ENCODE data around the gene COX6B2. TPM values are rescaled to one million over a fixed set of nuclear protein-coding genes. Genes with fewer than 3 reads are reported as not detected.

COX6B2 gene
- total RNA-seq, 1 donor from 2014 or later: 0.87 TPM

- H3K4me1 Mint-ChIP-seq (ENCODE audit: unreplicated experiment): peaks cover 1% of the 10 kb centered on the region
- peaks cover 20% of the 10 kb centered on the region for H3K27me3 Mint-ChIP-seq
- no peak overlapping the region for H3K27ac Mint-ChIP-seq
- no peak for DNase-seq (ENCODE audit: extremely low spot score, unreplicated experiment)
- H3K36me3 Mint-ChIP-seq: no peaks in the 10 kb centered on the region
- H3K4me3 Mint-ChIP-seq: no peak overlapping the region
- TF ChIP-seq CTCF (conservative IDR thresholded peaks at IDR 0.05): no peak
- no peaks in the 10 kb centered on the region for H3K9me3 Mint-ChIP-seq
These were observed 7.9 kb upstream of the COX6B2 start for GRCh38 chr19:55362174-55362989.

- peaks cover 28% of the 10 kb centered on the region for H3K27me3 Mint-ChIP-seq
- no peak for TF ChIP-seq CTCF (conservative IDR thresholded peaks at IDR 0.05)
- H3K4me3 Mint-ChIP-seq: no peak overlapping the region
- no peaks in the 10 kb centered on the region for H3K36me3 Mint-ChIP-seq
- DNase-seq (ENCODE audit: extremely low spot score, unreplicated experiment): no peak
- peaks cover 4% of the 10 kb centered on the region for H3K4me1 Mint-ChIP-seq (ENCODE audit: unreplicated experiment)
- no peak overlapping the region for H3K27ac Mint-ChIP-seq
- H3K9me3 Mint-ChIP-seq: no peaks in the 10 kb centered on the region
These were observed 6.4 kb upstream of the COX6B2 start for GRCh38 chr19:55360902-55361301.

GRCh38 chr19:55358943-55359908 lies 4.7 kb upstream of the COX6B2 start:
- H3K9me3 Mint-ChIP-seq: no peaks in the 10 kb centered on the region
- no peak overlapping the region for H3K27ac Mint-ChIP-seq
- H3K36me3 Mint-ChIP-seq: no peaks in the 10 kb centered on the region
- no peak for TF ChIP-seq CTCF (conservative IDR thresholded peaks at IDR 0.05)
- peaks cover 33% of the 10 kb centered on the region for H3K27me3 Mint-ChIP-seq
- no peak overlapping the region for H3K4me3 Mint-ChIP-seq
- peaks cover 7% of the 10 kb centered on the region for H3K4me1 Mint-ChIP-seq (ENCODE audit: unreplicated experiment)
- DNase-seq (ENCODE audit: extremely low spot score, unreplicated experiment): no peak

GRCh38 chr19:55358493-55358892 lies 4.0 kb upstream of the COX6B2 start:
- TF ChIP-seq CTCF (conservative IDR thresholded peaks at IDR 0.05): no peak
- no peak overlapping the region for H3K4me3 Mint-ChIP-seq
- H3K36me3 Mint-ChIP-seq: no peaks in the 10 kb centered on the region
- H3K4me1 Mint-ChIP-seq (ENCODE audit: unreplicated experiment): peaks cover 7% of the 10 kb centered on the region
- no peak for DNase-seq (ENCODE audit: extremely low spot score, unreplicated experiment)
- no peak overlapping the region for H3K27ac Mint-ChIP-seq
- peaks cover 40% of the 10 kb centered on the region for H3K27me3 Mint-ChIP-seq
- no peaks in the 10 kb centered on the region for H3K9me3 Mint-ChIP-seq

- Mint-ChIP-seq H3K4me3 (peak overlapping the region; percentile 51), H3K9me3 (no peaks in the 10 kb centered on the region), H3K27me3 (peaks cover 72% of the 10 kb centered on the region), H3K36me3 (no peaks in the 10 kb centered on the region), H3K4me1 (ENCODE audit: unreplicated experiment) (peaks cover 7% of the 10 kb centered on the region), H3K27ac (no peak overlapping the region)
- no peak for DNase-seq (ENCODE audit: extremely low spot score, unreplicated experiment)
- no peak for TF ChIP-seq CTCF (conservative IDR thresholded peaks at IDR 0.05)
These were observed 798 bp upstream of the COX6B2 start for GRCh38 chr19:55355213-55355821.

All from type B pancreatic cell (in vitro differentiated cells).